WTC11 (cell line): ENCODE measurements around the gene FBXO41.

Experiments used
- ATF2 ChIP-seq: sonication (generic); formaldehyde crosslinking; IDR thresholded peaks from 2 replicates; pipeline ENCODE4 v1.8.1; 2022; ENCODE audit warnings: low read depth, missing genetic modification reagents, borderline replicate concordance
- CREB1 ChIP-seq: sonication (generic); formaldehyde crosslinking; IDR thresholded peaks from 2 replicates; pipeline ENCODE4 v1.8.0; 2023; ENCODE audit warnings: mild to moderate bottlenecking, missing genetic modification reagents
- MAX ChIP-seq: sonication (generic); formaldehyde crosslinking; IDR thresholded peaks from 2 replicates; pipeline ENCODE4 v1.8.0; 2022; ENCODE audit warnings: mild to moderate bottlenecking, missing genetic modification reagents
- NR2C2 ChIP-seq: sonication (generic); formaldehyde crosslinking; IDR thresholded peaks from 2 replicates; pipeline ENCODE4 v1.8.0; 2022; ENCODE audit warnings: mild to moderate bottlenecking, missing genetic modification reagents
- TCF7 ChIP-seq: sonication (generic); formaldehyde crosslinking; IDR thresholded peaks from 2 replicates; pipeline ENCODE4 v1.8.0; 2022; ENCODE audit warnings: mild to moderate bottlenecking, low read depth, missing genetic modification reagents, moderate library complexity
- TF ChIP-seq, protein P1 (sequence below): fragments of 200-600 bp; IDR thresholded peaks from 2 replicates; pipeline ENCODE4 v1.8.0; 2022; ENCODE audit warnings: antibody characterized with exemption
- TF ChIP-seq, protein P2 (sequence below): sonication (generic); formaldehyde crosslinking; IDR thresholded peaks from 2 replicates; pipeline ENCODE4 v1.8.1; 2023; ENCODE audit warnings: mild to moderate bottlenecking, missing genetic modification reagents
- TF ChIP-seq, protein P3 (sequence below): sonication (generic); formaldehyde crosslinking; IDR thresholded peaks from 2 replicates; pipeline ENCODE4 v1.8.1; 2023; ENCODE audit warnings: mild to moderate bottlenecking, missing genetic modification reagents, borderline replicate concordance

GRCh38 chr2:73281244-73281643, 3.0 kb downstream of the FBXO41 start:
- TF ChIP-seq, protein P1, sequence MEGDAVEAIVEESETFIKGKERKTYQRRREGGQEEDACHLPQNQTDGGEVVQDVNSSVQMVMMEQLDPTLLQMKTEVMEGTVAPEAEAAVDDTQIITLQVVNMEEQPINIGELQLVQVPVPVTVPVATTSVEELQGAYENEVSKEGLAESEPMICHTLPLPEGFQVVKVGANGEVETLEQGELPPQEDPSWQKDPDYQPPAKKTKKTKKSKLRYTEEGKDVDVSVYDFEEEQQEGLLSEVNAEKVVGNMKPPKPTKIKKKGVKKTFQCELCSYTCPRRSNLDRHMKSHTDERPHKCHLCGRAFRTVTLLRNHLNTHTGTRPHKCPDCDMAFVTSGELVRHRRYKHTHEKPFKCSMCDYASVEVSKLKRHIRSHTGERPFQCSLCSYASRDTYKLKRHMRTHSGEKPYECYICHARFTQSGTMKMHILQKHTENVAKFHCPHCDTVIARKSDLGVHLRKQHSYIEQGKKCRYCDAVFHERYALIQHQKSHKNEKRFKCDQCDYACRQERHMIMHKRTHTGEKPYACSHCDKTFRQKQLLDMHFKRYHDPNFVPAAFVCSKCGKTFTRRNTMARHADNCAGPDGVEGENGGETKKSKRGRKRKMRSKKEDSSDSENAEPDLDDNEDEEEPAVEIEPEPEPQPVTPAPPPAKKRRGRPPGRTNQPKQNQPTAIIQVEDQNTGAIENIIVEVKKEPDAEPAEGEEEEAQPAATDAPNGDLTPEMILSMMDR, result no peak
- TF ChIP-seq NR2C2 (CRISPR knock-in tag), result no peak
- no peak for TF ChIP-seq MAX (CRISPR knock-in tag)
- TF ChIP-seq, protein P2, sequence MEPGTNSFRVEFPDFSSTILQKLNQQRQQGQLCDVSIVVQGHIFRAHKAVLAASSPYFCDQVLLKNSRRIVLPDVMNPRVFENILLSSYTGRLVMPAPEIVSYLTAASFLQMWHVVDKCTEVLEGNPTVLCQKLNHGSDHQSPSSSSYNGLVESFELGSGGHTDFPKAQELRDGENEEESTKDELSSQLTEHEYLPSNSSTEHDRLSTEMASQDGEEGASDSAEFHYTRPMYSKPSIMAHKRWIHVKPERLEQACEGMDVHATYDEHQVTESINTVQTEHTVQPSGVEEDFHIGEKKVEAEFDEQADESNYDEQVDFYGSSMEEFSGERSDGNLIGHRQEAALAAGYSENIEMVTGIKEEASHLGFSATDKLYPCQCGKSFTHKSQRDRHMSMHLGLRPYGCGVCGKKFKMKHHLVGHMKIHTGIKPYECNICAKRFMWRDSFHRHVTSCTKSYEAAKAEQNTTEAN (CRISPR knock-in tag), result no peak
- no peak for TF ChIP-seq CREB1 (CRISPR knock-in tag)
- no peak for TF ChIP-seq ATF2 (CRISPR knock-in tag)
- TF ChIP-seq, protein P3, sequence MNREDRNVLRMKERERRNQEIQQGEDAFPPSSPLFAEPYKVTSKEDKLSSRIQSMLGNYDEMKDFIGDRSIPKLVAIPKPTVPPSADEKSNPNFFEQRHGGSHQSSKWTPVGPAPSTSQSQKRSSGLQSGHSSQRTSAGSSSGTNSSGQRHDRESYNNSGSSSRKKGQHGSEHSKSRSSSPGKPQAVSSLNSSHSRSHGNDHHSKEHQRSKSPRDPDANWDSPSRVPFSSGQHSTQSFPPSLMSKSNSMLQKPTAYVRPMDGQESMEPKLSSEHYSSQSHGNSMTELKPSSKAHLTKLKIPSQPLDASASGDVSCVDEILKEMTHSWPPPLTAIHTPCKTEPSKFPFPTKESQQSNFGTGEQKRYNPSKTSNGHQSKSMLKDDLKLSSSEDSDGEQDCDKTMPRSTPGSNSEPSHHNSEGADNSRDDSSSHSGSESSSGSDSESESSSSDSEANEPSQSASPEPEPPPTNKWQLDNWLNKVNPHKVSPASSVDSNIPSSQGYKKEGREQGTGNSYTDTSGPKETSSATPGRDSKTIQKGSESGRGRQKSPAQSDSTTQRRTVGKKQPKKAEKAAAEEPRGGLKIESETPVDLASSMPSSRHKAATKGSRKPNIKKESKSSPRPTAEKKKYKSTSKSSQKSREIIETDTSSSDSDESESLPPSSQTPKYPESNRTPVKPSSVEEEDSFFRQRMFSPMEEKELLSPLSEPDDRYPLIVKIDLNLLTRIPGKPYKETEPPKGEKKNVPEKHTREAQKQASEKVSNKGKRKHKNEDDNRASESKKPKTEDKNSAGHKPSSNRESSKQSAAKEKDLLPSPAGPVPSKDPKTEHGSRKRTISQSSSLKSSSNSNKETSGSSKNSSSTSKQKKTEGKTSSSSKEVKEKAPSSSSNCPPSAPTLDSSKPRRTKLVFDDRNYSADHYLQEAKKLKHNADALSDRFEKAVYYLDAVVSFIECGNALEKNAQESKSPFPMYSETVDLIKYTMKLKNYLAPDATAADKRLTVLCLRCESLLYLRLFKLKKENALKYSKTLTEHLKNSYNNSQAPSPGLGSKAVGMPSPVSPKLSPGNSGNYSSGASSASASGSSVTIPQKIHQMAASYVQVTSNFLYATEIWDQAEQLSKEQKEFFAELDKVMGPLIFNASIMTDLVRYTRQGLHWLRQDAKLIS, result no peak
- TF ChIP-seq TCF7, result no peak
